OCI-LY3 (cell line): ENCODE results near the gene EGFLAM.

Source experiments
- EZH2phosphoT487 ChIP-seq: fragments of 200-600 bp; shearing (Covaris generic); IDR thresholded peaks from 2 replicates; pipeline ENCODE4 v1.6.1; 2018; ENCODE audit warnings: antibody characterized with exemption, mixed run types, low read depth
- TF ChIP-seq, protein P1 (sequence below): fragments of 200-600, 300-600 bp; sonication (generic); IDR thresholded peaks from 2 replicates; pipeline ENCODE4 v1.5.1; 2014; ENCODE audit warnings: antibody characterized with exemption, low read length, low read depth

DNA sequence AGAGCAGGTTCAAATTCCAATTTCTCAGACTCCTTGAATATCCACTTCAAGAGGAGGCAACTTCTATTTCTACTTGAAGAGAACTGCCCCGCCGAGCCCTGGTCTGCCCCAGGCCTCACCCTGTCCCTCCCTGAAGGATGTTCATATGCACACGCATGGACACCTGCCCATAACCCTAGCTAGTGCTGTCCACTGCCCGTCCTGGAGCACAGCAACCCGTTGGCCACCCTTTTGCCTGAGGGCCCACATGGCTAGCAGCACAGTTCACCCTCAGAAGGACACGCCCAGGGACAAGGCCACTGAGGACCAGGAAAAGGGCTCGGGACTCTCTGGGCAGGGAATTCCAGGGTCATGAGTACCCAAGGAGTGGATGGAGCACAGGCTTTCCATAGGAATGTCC, 63.6 kb downstream of the EGFLAM start:
- TF ChIP-seq, protein P1, sequence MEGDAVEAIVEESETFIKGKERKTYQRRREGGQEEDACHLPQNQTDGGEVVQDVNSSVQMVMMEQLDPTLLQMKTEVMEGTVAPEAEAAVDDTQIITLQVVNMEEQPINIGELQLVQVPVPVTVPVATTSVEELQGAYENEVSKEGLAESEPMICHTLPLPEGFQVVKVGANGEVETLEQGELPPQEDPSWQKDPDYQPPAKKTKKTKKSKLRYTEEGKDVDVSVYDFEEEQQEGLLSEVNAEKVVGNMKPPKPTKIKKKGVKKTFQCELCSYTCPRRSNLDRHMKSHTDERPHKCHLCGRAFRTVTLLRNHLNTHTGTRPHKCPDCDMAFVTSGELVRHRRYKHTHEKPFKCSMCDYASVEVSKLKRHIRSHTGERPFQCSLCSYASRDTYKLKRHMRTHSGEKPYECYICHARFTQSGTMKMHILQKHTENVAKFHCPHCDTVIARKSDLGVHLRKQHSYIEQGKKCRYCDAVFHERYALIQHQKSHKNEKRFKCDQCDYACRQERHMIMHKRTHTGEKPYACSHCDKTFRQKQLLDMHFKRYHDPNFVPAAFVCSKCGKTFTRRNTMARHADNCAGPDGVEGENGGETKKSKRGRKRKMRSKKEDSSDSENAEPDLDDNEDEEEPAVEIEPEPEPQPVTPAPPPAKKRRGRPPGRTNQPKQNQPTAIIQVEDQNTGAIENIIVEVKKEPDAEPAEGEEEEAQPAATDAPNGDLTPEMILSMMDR: no peak
- TF ChIP-seq EZH2phosphoT487: no peak
